Measurements from ENCODE around the gene NOTO. TPM values are rescaled to one million over a fixed set of nuclear protein-coding genes. Genes with fewer than 3 reads are reported as not detected.

Gene NOTO
- total RNA-seq, 1 donor, result not detected

- TF ChIP-seq CTCF (IDR thresholded peaks at IDR 0.05; ENCODE audit: insufficient read depth, low read length), result no peak
- peak; percentile 90 for DNase-seq (ENCODE audit: low read depth)
- H3K4me3 ChIP-seq (ENCODE audit: low read depth, low read length), result peak within 1 kb of the TSS; percentile 93
Measured at GRCh38 chr2:73233932-73234832, 31.8 kb downstream of the NOTO start, which contains the start of gene CCT7. Gene CCT7, plus strand, starts transcription at chr2:73234308. Its CDS starts 71 bp downstream, at chr2:73234379.

GRCh38 chr2:73235315-73236028 lies 33.1 kb downstream of the NOTO start:
- peak overlapping the region; percentile 93 for H3K4me3 ChIP-seq (ENCODE audit: low read depth, low read length)
- no peak for DNase-seq (ENCODE audit: low read depth)
- TF ChIP-seq CTCF (IDR thresholded peaks at IDR 0.05; ENCODE audit: insufficient read depth, low read length), result no peak

GRCh38 chr2:73237168-73237567 lies 34.8 kb downstream of the NOTO start:
- no peak overlapping the region for H3K4me3 ChIP-seq (ENCODE audit: low read depth, low read length)
- TF ChIP-seq CTCF (IDR thresholded peaks at IDR 0.05; ENCODE audit: insufficient read depth, low read length), result no peak

GRCh38 chr2:73238149-73238548 lies 35.8 kb downstream of the NOTO start:
- no peak for DNase-seq (ENCODE audit: low read depth)
- TF ChIP-seq CTCF (IDR thresholded peaks at IDR 0.05; ENCODE audit: insufficient read depth, low read length), result no peak
- H3K4me3 ChIP-seq (ENCODE audit: low read depth, low read length), result no peak overlapping the region

More at GRCh38 chr2:73237168-73237567, 34.8 kb downstream of the NOTO start:
- DNase-seq (ENCODE audit: low read depth), result no peak

GRCh38 chr2:73238976-73239375 lies 36.6 kb downstream of the NOTO start:
- H3K4me3 ChIP-seq (ENCODE audit: low read depth, low read length), result no peak overlapping the region
- DNase-seq (ENCODE audit: low read depth), result no peak
- TF ChIP-seq CTCF (IDR thresholded peaks at IDR 0.05; ENCODE audit: insufficient read depth, low read length), result no peak

GRCh38 chr2:73239776-73240175 lies 37.4 kb downstream of the NOTO start:
- TF ChIP-seq CTCF (IDR thresholded peaks at IDR 0.05; ENCODE audit: insufficient read depth, low read length), result no peak
- no peak overlapping the region for H3K4me3 ChIP-seq (ENCODE audit: low read depth, low read length)
- DNase-seq (ENCODE audit: low read depth), result peak; percentile 77
